Erythroblast (primary cell): ENCODE results near the gene AGBL4.

ENCODE experiments used
- DNase-seq, 2 experiments: peaks; one replicate each; lab custom pipeline; 2025; lab: John Stamatoyannopoulos, UW
- GATA1 ChIP-seq: IDR thresholded peaks from 2 replicates; pipeline ENCODE4 v1.6.1; 2011; ENCODE audit warnings: low read depth, mild to moderate bottlenecking, control low read depth, low read length, moderate library complexity
- POLR2A ChIP-seq: IDR thresholded peaks from 2 replicates; pipeline ENCODE4 v1.6.1; 2011; ENCODE audit warnings: mild to moderate bottlenecking, low read length

AGBL4 gene

GRCh38 chr1:48665708-48666407 is 1357.9 kb downstream of the AGBL4 start:
- no peak for TF ChIP-seq POLR2A
- TF ChIP-seq GATA1: no peak
- no peak for DNase-seq

- DNase-seq: no peak
Measured at GRCh38 chr1:48661726-48662463, 1361.9 kb downstream of the AGBL4 start.

GRCh38 chr1:48659801-48660200 is 1364.0 kb downstream of the AGBL4 start:
- TF ChIP-seq POLR2A (no peak), GATA1 (no peak)
- no peak for DNase-seq

More at GRCh38 chr1:48661726-48662463, 1361.9 kb downstream of the AGBL4 start:
- no peak for TF ChIP-seq GATA1
- TF ChIP-seq POLR2A: no peak

GRCh38 chr1:48657413-48657812 is 1366.3 kb downstream of the AGBL4 start:
- DNase-seq: no peak
- TF ChIP-seq GATA1: no peak
- TF ChIP-seq POLR2A: no peak

GRCh38 chr1:48654606-48655210 is 1369.0 kb downstream of the AGBL4 start:
- no peak for DNase-seq
- TF ChIP-seq GATA1: no peak
- no peak for TF ChIP-seq POLR2A

GRCh38 chr1:48652334-48652733 is 1371.4 kb downstream of the AGBL4 start:
- no peak for TF ChIP-seq GATA1
- no peak for TF ChIP-seq POLR2A
- DNase-seq: no peak

- no peak for DNase-seq
- TF ChIP-seq POLR2A: no peak
- no peak for TF ChIP-seq GATA1
Measured at GRCh38 chr1:48649880-48650279, 1373.9 kb downstream of the AGBL4 start.

GRCh38 chr1:48645883-48646282 is 1377.9 kb downstream of the AGBL4 start:
- DNase-seq: no peak
- TF ChIP-seq GATA1 (no peak), POLR2A (no peak)

GRCh38 chr1:48644905-48645605 is 1378.7 kb downstream of the AGBL4 start:
- TF ChIP-seq POLR2A (no peak), GATA1 (no peak)
- no peak for DNase-seq

GRCh38 chr1:48644190-48644900 is 1379.4 kb downstream of the AGBL4 start:
- TF ChIP-seq GATA1 (no peak), POLR2A (no peak)
- no peak for DNase-seq

- no peak for DNase-seq
- TF ChIP-seq POLR2A: no peak
- no peak for TF ChIP-seq GATA1
Measured at GRCh38 chr1:48643193-48643592, 1380.6 kb downstream of the AGBL4 start.

GRCh38 chr1:48640836-48641492 is 1382.8 kb downstream of the AGBL4 start:
- DNase-seq: no peak
- TF ChIP-seq GATA1 (no peak), POLR2A (no peak)

GRCh38 chr1:48629867-48630266 is 1393.9 kb downstream of the AGBL4 start:
- no peak for TF ChIP-seq POLR2A
- TF ChIP-seq GATA1: no peak
- no peak for DNase-seq
